Stimulated activated CD4-positive, alpha-beta T cell treated with anti-CD3 and anti-CD28 coated beads, Interleukin-4, amount 100 ng/mL, for 24 hours (primary cell): Measurements from ENCODE around the gene ATP6V0D1.
"Not testable (repeated sequence)": the region's sequence is repeated elsewhere in the genome, so short reads cannot be mapped to it uniquely, and the experiment has no call there.

Experiments
- DNase-seq: peaks from one replicate; pipeline ENCODE4 v3.0.0-alpha.2; 2020

The ATP6V0D1 gene

DNA sequence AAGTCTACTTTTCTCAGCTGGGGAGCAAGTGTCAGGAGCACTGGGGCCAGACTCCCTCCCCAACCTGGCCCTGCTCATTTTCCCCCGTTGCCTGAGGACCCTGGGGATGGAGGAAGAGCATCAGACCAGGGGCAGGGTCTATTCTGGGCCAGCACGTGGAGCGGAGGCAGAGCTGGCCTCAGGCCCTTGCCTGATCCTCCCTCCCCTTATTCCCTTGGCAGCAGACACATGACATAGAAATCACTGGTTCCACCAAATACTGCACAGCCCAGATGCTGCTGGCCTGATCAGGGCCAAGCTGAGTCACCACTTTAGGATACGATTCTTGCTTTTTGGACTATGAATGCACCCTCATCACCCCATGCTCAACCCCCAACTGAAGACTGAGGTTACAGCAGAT is 18.1 kb upstream of the ATP6V0D1 start:
- no peak for DNase-seq

DNA sequence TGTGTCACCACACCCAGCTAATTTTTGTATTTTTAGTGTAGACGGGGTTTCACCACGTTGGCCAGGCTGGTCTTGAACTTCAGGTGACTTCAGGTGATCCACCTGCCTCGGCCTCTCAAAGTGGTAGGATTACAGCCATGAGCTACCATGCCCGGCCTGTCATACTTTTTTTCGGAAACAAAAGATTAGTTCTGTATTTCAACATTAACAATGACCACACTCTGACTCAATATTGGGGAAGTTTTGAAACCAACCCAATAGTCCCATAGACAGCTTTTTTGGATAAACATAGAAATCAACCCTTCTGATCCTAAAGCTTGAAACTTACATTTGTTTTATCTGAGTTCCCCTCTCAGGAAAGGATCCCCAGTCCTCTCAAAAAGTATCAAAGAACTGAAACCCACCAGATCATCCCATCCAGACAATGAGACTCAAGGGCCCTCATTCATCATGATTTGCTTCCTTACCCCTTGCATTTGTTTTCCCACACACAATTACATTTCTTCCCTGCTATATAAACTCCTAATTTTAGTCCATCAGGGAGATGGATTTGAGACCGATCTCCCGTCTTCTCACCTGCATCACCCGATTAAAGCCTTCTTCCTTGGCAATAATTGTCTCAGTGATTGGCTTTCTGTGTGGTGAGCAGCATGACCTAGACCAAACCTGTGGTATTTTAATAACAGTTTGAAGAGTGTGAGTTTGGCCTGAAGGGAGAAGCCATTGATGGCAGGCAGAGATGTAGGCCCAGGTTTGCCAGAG is 9.6 kb upstream of the ATP6V0D1 start:
- DNase-seq, result no peak

DNA sequence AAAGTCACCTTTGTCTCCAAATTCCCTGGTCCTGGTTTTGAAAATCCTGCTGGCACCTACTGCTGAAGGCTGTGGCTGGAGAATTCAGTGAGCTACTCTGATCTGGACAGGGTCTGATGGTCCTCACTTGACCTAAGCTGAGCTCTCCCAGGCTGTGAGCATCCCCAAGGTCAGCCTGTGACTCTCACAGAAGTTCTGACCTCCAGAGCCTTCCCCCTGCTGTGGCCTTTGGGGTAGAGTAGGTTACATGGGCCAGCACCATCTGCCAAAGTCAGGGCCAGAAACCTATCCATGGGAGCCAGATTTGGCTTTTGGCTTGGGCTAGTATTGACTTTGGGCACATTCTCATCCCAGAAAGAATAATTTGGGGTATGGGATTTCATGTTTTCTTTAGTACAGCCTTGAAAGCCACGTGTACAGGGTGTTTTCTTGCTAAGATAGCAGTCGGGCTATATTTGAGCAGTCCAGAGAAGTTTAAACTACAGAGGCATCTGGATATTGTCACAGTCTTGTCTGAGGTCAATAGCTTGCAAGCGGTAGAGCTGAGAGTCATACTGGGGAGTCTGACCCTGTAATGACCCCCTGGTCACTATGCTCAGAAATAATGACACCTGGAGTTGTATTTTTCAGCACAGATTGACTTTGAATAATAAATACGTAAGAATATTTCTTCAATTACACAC is 8.6 kb upstream of the ATP6V0D1 start:
- DNase-seq, result no peak

DNA sequence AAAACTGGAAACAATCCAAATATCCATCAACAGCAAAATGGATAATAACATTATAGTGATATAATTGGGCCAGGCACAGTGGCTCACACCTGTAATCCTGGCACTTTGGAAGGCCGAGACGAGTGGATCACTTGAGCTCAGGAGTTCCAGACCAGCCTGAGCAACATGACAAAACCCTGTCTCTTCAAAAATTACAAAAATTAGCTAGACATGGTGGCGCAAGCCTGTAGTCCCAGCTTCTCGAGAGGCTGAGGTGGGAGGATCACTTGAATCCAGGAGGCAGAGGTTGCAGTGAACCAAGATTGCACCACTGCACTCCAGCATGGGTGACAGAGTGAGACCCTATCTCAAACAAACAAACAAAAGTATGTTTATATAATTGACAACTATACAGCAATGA is 6.6 kb upstream of the ATP6V0D1 start:
- not testable (repeated sequence) for DNase-seq

DNA sequence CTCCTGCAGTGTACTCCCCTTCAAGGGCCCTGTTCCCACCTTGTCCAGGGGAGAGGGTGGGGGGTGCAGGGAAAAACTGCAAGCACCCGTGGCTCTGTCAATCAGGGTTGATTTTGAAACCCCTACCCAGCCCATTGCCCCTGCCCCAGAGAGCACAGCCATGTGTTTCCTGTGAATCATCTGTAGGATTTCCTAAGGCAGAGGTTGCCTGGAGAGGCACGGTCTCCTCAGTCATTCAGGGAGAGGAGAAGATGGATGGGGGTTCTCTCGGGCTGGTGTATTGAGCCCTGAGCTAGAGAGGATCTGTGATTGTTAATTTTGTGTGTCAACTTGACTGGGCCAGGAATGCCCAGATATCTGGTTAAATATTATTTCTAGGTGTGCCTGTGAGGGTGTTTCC is 5.8 kb upstream of the ATP6V0D1 start:
- DNase-seq, result no peak

DNA sequence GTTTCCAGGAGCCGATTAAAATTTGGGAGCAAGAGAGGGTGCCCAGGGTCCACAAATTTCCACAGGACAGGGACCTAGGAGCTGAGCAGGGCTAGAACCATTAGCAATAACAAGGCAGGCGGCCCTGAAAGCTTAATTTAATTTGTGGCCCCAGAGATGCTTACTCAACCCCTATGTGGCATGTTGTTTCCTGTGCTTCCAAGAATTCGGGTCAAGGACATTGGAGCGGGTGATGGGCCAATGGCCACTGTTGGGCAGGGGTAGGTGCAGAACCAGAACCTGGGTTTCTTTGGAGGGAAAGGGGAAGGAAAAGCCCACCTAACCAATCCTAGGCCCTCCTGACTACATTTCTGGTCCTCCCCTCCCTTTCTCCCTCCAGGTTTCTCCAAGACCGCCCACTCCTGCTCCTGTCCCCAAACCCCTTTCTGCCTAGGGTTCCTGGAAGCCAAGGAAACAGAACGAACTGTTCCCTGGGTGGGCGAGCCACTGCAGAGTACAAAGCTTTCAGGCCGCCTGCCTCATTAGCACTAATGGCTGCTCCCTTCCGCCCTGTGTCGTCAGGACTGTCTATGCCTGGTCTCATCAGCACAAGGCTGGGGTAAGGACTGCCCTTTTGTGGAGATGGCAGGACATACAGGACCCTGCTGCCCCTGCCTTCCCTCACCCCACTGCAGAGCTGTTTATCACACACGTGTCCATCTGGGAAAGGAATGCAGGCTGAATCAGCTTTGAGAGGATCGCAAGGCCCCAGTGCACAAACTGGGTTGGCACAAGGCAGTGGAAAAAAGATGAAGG is 3.0 kb upstream of the ATP6V0D1 start:
- DNase-seq, result no peak

DNA sequence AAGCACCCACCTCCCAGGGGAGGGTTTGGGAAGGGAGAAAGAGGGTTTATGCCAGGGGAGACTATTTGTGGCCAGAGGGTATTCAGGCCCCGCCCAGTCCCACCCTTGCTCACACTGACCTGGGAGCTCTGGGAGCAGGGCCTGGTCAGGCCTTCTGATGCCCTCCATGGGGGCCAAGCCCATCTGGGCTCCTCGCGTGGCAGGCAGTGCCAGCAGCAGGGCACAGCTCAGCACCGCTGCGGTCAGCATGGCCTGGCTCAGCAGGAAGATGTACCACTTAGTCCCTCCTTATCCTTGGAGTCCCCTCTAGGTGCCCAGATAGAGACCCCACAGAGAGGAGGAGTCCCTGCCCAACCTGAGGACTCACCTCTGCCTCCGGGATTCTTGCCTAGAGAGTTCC is 2.2 kb upstream of the ATP6V0D1 start, which contains the start of gene AGRP:
AGRP (minus strand) TSS at position 398 of the 400 bp plus-strand sequence; CDS start at position 249, 149 bp downstream.
- no peak for DNase-seq

DNA sequence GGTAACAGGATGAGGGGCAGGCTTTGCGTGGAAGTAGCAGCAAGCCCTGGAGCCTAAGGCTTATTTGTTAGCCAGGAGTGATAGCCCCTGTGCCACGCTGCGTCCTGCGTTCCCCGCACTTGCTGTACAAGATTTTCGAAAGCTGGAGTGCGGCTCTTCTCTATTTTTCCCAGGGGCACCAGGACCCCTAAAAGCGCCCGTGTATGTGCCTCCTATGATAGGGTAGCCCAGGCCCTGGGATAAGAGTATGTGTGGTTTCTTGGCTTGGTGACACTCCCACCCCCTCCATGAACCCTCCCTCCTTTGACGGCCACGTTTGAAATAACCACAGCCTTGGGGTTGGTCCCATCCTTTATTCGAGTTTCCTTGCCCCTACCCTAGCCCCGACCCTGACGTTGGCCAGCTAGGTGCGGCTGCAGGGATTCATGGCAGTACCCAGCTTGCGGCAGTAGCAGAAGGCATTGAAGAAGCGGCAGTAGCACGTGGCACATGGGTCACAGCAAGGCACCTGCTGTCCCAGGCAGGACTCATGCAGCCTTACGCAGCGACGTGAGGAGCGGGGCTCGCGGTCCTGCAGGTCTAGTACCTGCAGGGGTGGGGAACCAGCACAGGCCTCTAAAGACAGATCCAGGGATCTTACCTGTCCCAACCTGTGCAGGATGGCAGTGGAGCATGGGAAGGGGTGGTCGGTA is 1.4 kb upstream of the ATP6V0D1 start:
- peak; percentile 6 for DNase-seq

DNA sequence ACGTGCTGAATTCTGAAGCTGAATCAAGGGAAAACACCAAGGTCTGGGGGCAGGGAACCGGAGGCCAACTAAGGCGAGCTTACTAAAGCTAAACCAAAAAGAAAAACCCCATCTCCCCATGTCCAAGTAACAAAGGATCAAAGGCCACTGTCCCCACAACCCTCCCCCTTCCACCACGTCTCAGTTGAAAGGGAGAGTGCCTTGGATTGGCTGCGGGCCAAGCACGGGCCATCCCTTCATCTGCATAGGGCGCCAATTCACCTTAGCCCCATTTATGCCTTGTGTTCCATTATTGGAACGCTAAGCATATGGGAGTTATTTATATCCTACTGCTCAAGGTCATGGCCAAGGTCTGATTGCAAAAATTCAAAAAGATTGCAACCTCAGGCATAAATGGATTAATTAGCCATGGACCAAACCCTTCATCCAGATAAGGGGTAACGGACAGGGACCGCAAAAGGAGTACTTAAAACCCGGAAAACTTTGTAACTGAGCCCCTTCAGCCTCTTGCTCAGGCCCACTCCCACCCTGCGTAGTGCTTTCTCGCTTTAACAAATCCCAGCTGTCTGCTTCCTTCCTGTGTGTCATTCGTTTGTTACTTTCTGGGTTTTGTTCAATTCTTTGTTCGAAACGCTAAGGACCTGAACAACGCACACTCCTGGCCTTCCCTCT is 740 bp upstream of the ATP6V0D1 start:
- peak; percentile 52 for DNase-seq

DNA sequence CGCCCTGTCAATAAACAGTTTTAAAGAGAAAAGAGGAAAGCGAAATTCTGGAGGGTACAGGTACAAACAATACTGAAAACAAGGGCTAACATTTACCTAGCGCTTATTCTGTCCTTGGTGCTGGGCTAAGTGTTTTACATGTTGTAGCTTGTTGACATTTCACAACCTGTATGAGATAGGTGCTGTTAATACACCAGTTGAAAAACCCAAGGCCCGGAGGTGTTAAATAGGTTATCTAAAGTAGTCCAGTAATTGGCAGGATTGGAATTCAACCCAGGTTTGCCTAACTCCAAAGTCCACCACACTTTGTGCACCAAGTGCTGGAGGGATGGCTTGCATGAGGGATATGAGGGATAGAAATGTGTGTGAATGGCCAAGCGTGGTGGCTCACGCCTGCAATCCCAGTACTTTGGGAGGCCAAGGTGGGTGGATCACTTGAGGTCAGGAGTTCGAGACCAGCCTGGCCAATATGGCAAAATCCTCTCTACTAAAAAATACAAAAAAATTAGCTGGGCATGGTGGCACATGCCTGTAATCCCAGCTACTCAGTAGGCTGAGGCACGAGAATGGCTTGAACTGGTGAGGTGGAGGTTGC is 2.9 kb downstream of the ATP6V0D1 start:
- no peak for DNase-seq

DNA sequence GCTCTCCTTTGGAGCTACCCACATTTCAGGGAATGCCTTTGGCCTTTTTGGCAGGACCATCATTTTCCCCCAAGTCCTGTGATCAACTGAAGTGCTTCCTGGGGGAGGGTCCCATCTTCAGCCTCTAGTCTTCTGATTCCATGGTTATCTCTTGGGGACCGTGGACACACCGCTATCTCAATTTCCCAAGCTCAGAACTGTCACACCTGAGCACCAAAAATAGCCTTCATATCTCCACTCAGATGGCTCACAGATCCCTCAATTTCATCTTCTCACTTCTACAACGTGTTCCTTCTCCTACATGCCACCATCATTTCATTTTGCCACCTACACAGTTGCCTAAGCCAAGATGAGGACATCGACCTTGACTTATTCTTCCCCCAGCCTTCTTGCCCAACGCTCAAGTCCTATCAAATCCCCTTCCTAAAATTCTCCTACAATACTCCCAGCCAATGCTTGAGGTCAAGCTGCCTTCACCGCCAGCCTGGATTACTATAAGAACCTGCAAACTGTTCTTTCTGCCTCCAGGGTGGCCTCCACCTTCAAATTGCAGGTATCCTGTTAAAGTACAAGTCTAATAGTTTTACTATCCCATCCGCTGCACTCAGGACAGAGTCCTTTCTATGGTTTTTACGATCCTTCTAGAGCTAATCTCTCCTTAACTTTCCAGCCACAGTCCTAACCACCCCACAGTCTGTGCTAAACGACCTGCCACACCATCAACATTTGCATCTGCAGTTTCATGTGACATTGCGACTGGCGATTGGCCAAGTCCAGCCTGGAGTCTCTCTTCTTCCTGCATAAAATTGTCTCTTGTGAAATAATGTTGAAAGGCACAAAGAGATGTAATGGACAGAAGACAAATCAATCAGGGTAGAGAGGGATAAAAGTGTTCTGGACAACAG is 6.2 kb downstream of the ATP6V0D1 start:
- DNase-seq, result no peak

DNA sequence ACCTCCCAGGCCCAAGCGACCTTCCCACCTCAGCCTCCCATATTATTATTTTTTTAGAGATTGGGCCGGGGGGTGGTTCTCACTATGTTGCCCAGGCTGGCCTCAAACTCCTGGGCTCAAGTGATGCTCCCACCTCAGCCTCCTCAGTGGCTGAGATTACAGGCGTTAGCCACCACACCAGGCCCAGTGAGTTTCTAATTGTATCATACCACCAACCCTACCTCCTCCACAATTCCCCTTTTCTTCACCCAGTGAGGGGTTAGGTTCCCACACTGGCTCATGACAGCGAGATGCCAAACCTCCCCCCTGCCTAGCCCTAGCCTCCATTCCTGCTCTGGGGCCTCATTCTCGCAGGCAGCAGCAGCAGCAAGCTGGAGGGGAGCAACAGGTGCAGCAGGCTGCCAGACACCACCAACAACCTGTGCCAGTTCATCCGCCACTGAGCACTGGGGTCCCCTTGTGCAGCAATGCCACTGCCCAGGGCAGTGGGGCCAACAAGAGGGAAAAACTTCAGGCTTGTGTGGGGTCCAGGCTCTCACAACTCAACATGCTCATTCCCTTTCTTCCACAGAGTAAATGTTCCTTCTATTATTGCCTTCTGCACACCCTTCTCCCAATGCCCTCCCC is 9.1 kb downstream of the ATP6V0D1 start:
- no peak for DNase-seq

DNA sequence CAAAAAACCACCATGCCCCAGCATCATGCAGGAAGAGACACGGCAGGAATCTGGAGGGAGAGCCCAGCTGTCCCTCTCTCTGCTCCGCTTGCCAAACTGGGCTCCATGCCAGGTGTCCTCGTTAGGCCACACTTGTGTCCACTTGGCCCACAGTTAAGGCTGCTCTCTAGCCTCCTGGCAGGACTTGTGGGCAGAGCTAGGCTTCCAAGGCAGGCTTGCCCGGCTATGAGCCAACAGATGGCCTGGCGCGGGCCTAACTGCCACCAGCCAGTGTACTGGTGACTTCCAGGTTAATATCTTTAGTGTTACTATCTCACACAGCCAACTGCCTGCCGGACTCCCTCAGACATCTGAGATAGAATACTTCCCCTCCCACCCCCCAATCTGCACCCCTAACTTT is 10.6 kb downstream of the ATP6V0D1 start:
- DNase-seq, result no peak

DNA sequence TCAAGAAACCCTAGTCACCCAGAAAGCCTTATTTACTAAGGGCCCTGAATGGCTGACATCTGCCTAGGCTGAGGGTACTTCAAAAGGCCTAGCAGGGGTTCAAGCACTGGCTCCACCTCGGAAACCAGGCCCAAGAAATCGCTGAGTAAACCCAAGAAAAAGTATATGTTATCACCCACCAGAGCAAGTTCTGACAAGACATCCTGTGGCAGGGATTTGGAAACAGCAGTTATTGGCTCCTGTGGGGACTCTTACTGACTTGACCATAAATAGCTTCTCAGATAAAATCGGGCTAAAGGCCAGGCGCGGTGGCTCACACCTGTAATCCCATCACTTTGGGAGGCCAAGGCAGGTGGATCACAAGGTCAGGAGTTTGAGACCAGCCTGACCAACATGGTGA is 12.2 kb downstream of the ATP6V0D1 start:
- no peak for DNase-seq

DNA sequence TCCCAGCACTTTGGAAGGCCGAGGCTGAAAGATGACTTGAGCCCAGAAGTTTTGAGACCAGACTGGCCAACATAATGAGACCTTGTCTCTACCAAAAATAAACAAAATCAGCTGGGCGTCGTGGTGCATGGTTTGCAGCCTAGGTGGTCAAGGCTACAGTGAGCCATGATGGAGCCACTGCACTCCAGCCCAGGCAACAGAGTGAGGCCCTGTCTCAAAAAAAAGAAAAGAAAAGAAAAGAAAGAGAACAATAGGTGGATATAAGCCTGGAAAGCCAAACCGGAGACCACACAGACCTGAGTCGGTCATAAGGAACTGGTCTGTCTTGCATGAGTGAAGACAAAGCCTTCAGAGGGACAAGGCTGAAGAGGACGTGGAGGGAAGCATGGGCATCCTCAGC is 14.4 kb downstream of the ATP6V0D1 start:
- DNase-seq, result no peak

DNA sequence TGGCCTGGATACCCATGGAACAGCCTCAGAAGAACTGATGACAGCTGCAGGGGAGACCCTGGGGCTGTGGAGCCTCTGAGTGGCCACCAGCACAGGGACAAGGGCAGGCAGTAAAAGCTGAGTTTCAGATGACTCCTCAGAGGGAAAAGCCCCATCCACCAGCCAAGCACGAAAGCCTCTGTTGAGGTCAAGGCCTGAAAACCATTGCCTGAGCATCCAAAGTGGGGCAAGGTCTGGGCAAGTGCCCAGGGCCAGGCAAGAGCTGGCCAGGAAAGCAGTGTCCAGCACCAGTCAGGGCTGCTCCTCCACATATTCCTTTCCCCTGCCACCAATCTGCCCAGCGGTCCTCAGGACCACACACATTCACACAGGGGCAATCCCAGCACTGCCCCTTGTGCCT is 16.4 kb downstream of the ATP6V0D1 start:
- no peak for DNase-seq

DNA sequence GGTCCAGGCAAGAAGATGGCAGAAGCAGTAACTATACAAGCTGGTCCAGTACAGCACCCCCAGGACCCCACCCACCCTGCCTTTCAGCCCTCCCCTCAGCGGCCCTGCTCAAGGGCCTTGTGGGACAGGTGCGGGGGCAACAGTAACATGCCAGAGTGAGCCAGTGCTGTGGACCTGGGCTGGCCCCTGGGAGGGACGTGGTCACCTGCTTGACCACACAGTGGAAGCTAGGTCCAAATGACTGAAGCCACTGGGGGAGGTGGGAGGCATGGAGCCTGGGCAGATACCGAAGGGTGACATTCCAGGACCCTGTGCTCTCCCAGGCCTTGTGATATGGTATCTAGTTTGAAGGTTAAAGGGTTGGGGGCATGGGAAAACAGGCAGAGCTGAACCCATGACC is 17.3 kb downstream of the ATP6V0D1 start:
- DNase-seq, result no peak

DNA sequence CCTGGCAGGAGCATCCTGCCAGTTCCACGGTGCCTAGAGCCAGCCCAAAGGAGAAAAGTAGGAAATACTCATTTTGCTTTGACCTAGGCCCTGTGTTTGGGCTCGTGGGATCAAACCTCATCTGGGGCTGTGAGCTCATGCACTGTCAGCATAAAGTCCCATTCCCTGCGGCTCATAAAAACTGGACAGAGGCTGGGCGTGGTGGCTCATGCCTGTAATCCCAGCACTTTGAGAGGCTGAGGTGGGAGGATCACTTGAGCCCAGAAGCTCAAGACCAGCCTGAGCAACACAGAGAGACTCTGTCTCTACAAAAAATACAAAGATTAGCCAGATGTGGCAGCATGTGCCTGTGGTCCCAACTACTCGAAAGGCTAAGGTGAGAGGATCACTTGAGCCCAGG is 17.9 kb downstream of the ATP6V0D1 start:
- no peak for DNase-seq

DNA sequence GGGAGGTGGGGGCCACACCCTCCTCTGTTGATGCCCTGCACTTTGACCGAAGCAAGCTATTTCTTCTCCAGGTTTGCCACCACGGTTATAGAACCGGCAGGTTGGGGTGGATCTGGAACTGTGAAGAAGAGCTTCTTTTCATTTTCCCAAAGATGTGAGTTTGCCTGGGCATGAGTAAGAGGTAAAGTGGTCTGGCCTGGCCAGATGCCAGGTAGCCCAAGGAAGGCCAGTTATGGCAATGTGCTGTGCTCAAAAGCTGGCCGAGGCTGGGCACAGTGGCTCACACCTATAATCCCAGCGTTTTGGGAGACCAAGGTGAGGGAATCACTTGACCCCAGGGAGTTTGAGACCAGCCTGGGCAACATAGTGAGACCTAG is 18.7 kb downstream of the ATP6V0D1 start:
- no peak for DNase-seq

DNA sequence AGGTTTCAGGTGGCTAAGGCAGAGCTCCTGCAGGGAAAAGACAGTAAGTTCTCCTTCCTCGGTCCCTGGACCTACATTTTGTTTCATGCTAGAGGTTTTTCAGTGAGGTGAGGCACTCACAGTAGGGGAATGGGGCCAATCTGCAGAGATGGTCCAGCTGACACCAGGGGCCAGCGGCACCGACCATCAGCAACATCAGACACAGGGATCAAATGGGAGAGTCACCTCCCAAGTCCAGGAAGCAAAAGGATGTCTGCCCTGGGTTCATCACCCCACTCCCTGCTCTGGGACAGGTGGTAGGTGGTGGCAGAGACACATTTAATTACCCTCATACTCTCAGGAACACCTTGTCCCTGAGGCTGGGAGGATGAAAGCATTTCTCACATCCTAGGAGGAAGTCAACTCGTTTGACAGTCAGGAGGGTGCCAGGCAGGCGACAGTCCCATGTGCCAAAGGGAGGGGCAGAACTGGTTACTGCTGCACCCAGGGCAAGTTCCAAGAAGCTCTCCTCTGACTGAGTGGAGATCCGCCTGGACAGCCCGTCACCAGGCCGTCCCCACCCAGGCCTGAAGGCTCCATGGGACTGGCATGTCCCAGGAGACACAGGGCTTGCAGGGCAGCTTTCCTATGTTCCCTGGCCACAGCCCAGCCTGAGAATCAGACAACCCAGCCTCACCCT is 19.2 kb downstream of the ATP6V0D1 start:
- no peak for DNase-seq
